ENCODE data around the gene ASH1L.
"Not testable (repeated sequence)": the region's sequence is repeated elsewhere in the genome, so short reads cannot be mapped to it uniquely, and the experiment has no call there.

The ASH1L gene

DNA sequence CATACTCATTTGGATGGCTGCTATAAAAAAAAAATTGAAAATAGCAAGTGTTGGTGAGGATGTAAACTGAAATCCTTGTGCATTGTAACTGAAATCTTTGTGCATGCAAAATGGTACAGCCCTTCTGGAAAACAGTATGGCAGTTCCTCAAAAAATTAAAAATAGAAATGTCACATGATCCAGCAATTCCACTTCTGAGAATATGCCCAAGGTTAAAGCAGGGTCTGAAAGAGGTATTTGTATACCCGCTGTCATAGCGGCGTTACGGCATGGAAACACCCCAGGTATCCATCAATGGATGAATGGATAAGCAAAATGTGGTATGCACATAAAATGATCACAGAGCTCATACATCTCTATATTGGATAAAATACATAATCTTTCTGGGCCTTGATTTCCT lies 125.2 kb downstream of the ASH1L start:
- Histone ChIP-seq H3K27me3 (ENCODE audit: insufficient read depth, low read length) (no peaks in the 10 kb centered on the region), H3K9me3 (ENCODE audit: low read length) (peaks cover 5% of the 10 kb centered on the region), H3K4me1 (ENCODE audit: insufficient read depth, low read length) (no peaks in the 10 kb centered on the region), H2AFZ (ENCODE audit: low read depth, low read length) (no peak overlapping the region), H3K36me3 (ENCODE audit: insufficient read depth, low read length) (peaks cover 48% of the 10 kb centered on the region), H3K4me3 (ENCODE audit: low read length) (no peak overlapping the region)

- H2AFZ ChIP-seq (ENCODE audit: low read depth, low read length); H3K27me3 ChIP-seq (ENCODE audit: insufficient read depth, low read length); H3K4me3 ChIP-seq (ENCODE audit: low read length); H3K9me3 ChIP-seq (ENCODE audit: low read length); H3K4me1 ChIP-seq (ENCODE audit: insufficient read depth, low read length): not testable (repeated sequence)
- H3K36me3 ChIP-seq (ENCODE audit: insufficient read depth, low read length): peaks cover 53% of the 10 kb centered on the region
These were observed 128.7 kb downstream of the ASH1L start for GRCh38 chr1:155433831-155434389.

GRCh38 chr1:155433128-155433830 lies 129.3 kb downstream of the ASH1L start:
- H2AFZ ChIP-seq (ENCODE audit: low read depth, low read length); H3K4me1 ChIP-seq (ENCODE audit: insufficient read depth, low read length); H3K27me3 ChIP-seq (ENCODE audit: insufficient read depth, low read length); H3K4me3 ChIP-seq (ENCODE audit: low read length); H3K9me3 ChIP-seq (ENCODE audit: low read length): not testable (repeated sequence)
- H3K36me3 ChIP-seq (ENCODE audit: insufficient read depth, low read length): peaks cover 47% of the 10 kb centered on the region

DNA sequence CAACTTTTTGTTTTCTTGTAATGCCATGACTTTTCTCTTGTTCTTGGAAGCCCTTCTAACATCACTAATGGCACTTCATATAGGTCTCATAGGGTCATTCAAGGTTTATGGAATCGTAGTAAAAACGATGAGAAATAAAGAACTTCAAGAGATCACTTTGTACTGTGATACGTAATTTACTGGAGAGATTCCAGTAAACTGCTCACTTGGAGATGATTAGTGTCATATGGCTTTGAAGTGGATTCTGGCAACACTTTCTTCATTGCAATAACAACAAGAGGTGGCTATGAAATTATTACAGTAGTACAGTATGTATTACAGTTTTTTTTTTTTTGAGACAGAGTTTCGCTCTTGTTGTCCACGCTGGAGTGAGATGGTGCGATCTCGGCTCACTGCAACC lies 138.5 kb downstream of the ASH1L start:
- H3K4me1 ChIP-seq (ENCODE audit: insufficient read depth, low read length): no peaks in the 10 kb centered on the region
- H3K4me3 ChIP-seq (ENCODE audit: low read length): no peak overlapping the region
- H3K27me3 ChIP-seq (ENCODE audit: insufficient read depth, low read length): no peaks in the 10 kb centered on the region
- no peak overlapping the region for H2AFZ ChIP-seq (ENCODE audit: low read depth, low read length)
- H3K9me3 ChIP-seq (ENCODE audit: low read length): peaks cover 2% of the 10 kb centered on the region
- H3K36me3 ChIP-seq (ENCODE audit: insufficient read depth, low read length): peaks cover 12% of the 10 kb centered on the region

DNA sequence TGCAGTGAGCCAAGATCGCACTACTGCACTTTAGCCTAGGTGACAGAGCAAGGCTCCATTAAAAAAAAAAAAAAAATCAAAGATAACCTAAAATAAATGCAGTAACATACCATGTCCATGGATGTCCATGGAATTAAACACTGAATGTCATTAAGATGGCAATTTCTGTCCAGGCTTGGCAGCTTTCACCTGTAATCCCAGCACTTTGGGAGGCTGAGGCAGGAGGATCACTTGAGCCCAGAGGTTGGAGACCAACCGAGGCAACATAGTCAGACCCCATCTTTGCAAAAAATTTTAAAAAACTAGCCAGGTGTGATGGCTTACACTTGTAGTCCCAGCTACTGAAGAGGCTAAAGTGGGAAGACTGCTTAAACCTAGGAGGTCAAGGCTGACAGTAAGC lies 141.8 kb downstream of the ASH1L start:
- H3K27me3 ChIP-seq (ENCODE audit: insufficient read depth, low read length): no peaks in the 10 kb centered on the region
- H3K4me3 ChIP-seq (ENCODE audit: low read length): no peak overlapping the region
- H2AFZ ChIP-seq (ENCODE audit: low read depth, low read length): no peak overlapping the region
- H3K36me3 ChIP-seq (ENCODE audit: insufficient read depth, low read length): peaks cover 17% of the 10 kb centered on the region
- H3K4me1 ChIP-seq (ENCODE audit: insufficient read depth, low read length): no peaks in the 10 kb centered on the region
- no peaks in the 10 kb centered on the region for H3K9me3 ChIP-seq (ENCODE audit: low read length)

DNA sequence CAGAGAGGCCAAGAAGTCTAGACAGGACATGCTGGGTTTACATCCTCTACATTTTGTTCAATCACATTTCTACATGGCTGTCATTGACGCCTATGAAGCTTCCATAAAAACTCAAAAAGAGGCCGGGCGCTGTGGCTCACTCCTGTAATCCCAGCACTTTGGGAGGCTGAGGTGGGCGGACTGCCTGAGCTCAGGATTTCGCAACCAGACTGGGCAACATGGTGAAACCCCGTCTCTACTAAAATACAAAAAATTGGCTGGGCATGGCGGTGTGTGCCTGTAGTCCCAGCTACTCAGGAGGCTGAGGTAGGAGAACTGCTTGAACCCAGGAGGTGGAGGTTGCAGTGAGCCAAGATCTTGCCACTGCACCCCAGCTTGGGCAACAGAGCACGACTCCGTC lies 150.8 kb downstream of the ASH1L start:
- H3K36me3 ChIP-seq (ENCODE audit: insufficient read depth, low read length): peaks cover 44% of the 10 kb centered on the region
- H2AFZ ChIP-seq (ENCODE audit: low read depth, low read length); H3K4me3 ChIP-seq (ENCODE audit: low read length); H3K27me3 ChIP-seq (ENCODE audit: insufficient read depth, low read length); H3K9me3 ChIP-seq (ENCODE audit: low read length); H3K4me1 ChIP-seq (ENCODE audit: insufficient read depth, low read length): not testable (repeated sequence)

GRCh38 chr1:155410931-155411330 lies 151.7 kb downstream of the ASH1L start:
- H3K9me3 ChIP-seq (ENCODE audit: low read length): no peaks in the 10 kb centered on the region
- peaks cover 40% of the 10 kb centered on the region for H3K36me3 ChIP-seq (ENCODE audit: insufficient read depth, low read length)
- no peaks in the 10 kb centered on the region for H3K27me3 ChIP-seq (ENCODE audit: insufficient read depth, low read length)
- H2AFZ ChIP-seq (ENCODE audit: low read depth, low read length): no peak overlapping the region
- H3K4me1 ChIP-seq (ENCODE audit: insufficient read depth, low read length): no peaks in the 10 kb centered on the region
- no peak overlapping the region for H3K4me3 ChIP-seq (ENCODE audit: low read length)

GRCh38 chr1:155396874-155397476 lies 165.6 kb downstream of the ASH1L start:
- H3K36me3 ChIP-seq (ENCODE audit: insufficient read depth, low read length): peaks cover 37% of the 10 kb centered on the region
- no peak overlapping the region for H2AFZ ChIP-seq (ENCODE audit: low read depth, low read length)
- no peaks in the 10 kb centered on the region for H3K9me3 ChIP-seq (ENCODE audit: low read length)
- H3K4me1 ChIP-seq (ENCODE audit: insufficient read depth, low read length): no peaks in the 10 kb centered on the region
- H3K4me3 ChIP-seq (ENCODE audit: low read length): no peak overlapping the region
- H3K27me3 ChIP-seq (ENCODE audit: insufficient read depth, low read length): no peaks in the 10 kb centered on the region

DNA sequence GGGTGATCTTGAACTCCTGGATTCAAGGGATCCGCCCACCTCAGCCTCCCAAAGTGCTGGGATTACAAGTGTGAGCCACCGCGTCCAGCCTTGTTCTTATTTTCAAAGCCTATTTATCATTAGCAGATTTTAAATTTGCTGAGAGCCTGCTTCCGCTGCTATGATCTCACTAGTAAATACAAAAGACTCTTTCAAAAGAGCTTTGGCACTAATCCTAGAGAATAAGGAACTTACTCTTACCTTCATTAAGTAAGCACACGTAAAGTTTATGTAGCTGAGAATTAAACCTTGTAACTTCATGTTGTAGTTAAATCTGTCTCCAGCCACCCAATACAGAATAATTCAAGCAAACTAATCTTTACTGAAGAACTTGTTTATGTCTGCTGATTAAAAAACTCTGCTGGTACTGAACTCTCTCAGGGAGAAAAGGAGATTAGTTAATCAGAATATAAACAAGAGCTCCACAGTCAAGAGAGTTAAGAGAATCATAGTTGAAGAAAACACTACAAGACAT lies 169.6 kb downstream of the ASH1L start:
- Histone ChIP-seq H3K9me3 (ENCODE audit: low read length) (peaks cover 12% of the 10 kb centered on the region), H3K4me3 (ENCODE audit: low read length) (no peak overlapping the region), H2AFZ (ENCODE audit: low read depth, low read length) (no peak overlapping the region), H3K4me1 (ENCODE audit: insufficient read depth, low read length) (no peaks in the 10 kb centered on the region), H3K36me3 (ENCODE audit: insufficient read depth, low read length) (peaks cover 57% of the 10 kb centered on the region), H3K27me3 (ENCODE audit: insufficient read depth, low read length) (no peaks in the 10 kb centered on the region)

DNA sequence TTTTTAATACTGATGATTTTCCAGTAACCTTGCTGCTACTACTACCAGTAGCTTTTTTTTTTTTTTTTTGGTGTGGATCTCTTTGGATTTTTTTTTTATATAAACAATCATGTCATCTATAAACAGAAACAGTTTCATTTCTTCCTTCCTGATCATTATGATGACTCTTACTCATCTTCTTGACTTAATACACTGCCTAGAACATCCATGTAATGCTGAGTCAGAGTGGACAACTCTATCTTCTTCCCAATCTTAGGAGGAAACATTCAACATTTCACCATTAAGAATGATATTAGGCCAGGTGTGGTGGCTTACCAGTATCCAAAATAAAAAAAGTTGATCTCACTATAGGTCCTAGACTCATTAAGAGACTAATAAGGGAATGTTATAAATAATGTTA lies 172.8 kb downstream of the ASH1L start:
- peaks cover 55% of the 10 kb centered on the region for H3K36me3 ChIP-seq (ENCODE audit: insufficient read depth, low read length)
- peaks cover 20% of the 10 kb centered on the region for H3K9me3 ChIP-seq (ENCODE audit: low read length)
- H2AFZ ChIP-seq (ENCODE audit: low read depth, low read length): no peak overlapping the region

GRCh38 chr1:155385836-155386235 lies 176.8 kb downstream of the ASH1L start:
- Histone ChIP-seq H3K36me3 (ENCODE audit: insufficient read depth, low read length) (peaks cover 31% of the 10 kb centered on the region), H3K9me3 (ENCODE audit: low read length) (peaks cover 15% of the 10 kb centered on the region)
- not testable (repeated sequence) for H3K4me1 ChIP-seq (ENCODE audit: insufficient read depth, low read length); H2AFZ ChIP-seq (ENCODE audit: low read depth, low read length); H3K27me3 ChIP-seq (ENCODE audit: insufficient read depth, low read length); H3K4me3 ChIP-seq (ENCODE audit: low read length)

More for the DNA sequence above, 172.8 kb downstream of the ASH1L start:
- Histone ChIP-seq H3K27me3 (ENCODE audit: insufficient read depth, low read length) (no peaks in the 10 kb centered on the region), H3K4me3 (ENCODE audit: low read length) (no peak overlapping the region), H3K4me1 (ENCODE audit: insufficient read depth, low read length) (no peaks in the 10 kb centered on the region)

DNA sequence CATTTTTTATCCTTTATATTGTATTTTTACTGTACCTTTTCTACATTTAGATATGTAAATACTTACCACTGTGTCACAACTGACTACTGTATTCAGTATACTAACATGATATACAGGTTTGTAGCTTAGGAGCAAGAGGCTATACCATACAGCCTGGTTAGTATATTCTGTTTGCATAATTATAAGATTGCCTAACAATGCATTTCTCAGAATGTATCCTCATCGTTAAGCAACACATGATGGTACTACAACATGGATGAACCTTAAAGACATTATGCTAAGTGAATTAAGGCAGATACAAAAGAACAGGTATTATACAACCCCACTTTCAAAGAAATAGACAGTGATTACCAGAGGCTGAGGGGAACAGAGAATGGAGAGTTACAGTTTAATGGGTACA lies 179.2 kb downstream of the ASH1L start:
- Histone ChIP-seq H3K9me3 (ENCODE audit: low read length) (peaks cover 12% of the 10 kb centered on the region), H2AFZ (ENCODE audit: low read depth, low read length) (no peak overlapping the region), H3K36me3 (ENCODE audit: insufficient read depth, low read length) (peaks cover 26% of the 10 kb centered on the region)

GRCh38 chr1:155379631-155380090 lies 182.9 kb downstream of the ASH1L start:
- H3K4me3 ChIP-seq (ENCODE audit: low read length): no peak overlapping the region
- no peak overlapping the region for H2AFZ ChIP-seq (ENCODE audit: low read depth, low read length)
- peaks cover 6% of the 10 kb centered on the region for H3K4me1 ChIP-seq (ENCODE audit: insufficient read depth, low read length)
- no peaks in the 10 kb centered on the region for H3K9me3 ChIP-seq (ENCODE audit: low read length)
- peaks cover 37% of the 10 kb centered on the region for H3K36me3 ChIP-seq (ENCODE audit: insufficient read depth, low read length)
- no peaks in the 10 kb centered on the region for H3K27me3 ChIP-seq (ENCODE audit: insufficient read depth, low read length)

More for the DNA sequence above, 179.2 kb downstream of the ASH1L start:
- Histone ChIP-seq H3K4me1 (ENCODE audit: insufficient read depth, low read length) (peaks cover 6% of the 10 kb centered on the region), H3K27me3 (ENCODE audit: insufficient read depth, low read length) (no peaks in the 10 kb centered on the region), H3K4me3 (ENCODE audit: low read length) (no peak overlapping the region)
